Measurements from ENCODE around the gene FTO. TPM values are rescaled to one million over a fixed set of nuclear protein-coding genes. Genes with fewer than 3 reads are reported as not detected.
"Not testable (repeated sequence)": the region's sequence is repeated elsewhere in the genome, so short reads cannot be mapped to it uniquely, and the experiment has no call there.

Gene FTO
- total RNA-seq = 119 TPM

- DNase-seq = peak; percentile 100
These were observed at the start of gene FTO, which contains the start of gene RPGRIP1L for GRCh38 chr16:53703590-53704444. TSS of gene FTO (plus strand) at chr16:53704156. TSS of gene RPGRIP1L (minus strand) at chr16:53703859. CDS start at chr16:53700723, 3,136 bp downstream.

GRCh38 chr16:53654946-53655345 lies 49.0 kb upstream of the FTO start:
- DNase-seq = no peak

GRCh38 chr16:53662072-53662471 lies 41.9 kb upstream of the FTO start:
- no peak for DNase-seq

GRCh38 chr16:53664724-53665345 lies 39.1 kb upstream of the FTO start:
- peak; percentile 11 for DNase-seq

GRCh38 chr16:53666786-53667415 lies 37.1 kb upstream of the FTO start:
- no peak for DNase-seq

GRCh38 chr16:53668869-53669268 lies 35.1 kb upstream of the FTO start:
- DNase-seq = no peak

- no peak for DNase-seq
These were observed 31.5 kb upstream of the FTO start for GRCh38 chr16:53672461-53672860.

GRCh38 chr16:53673189-53673588 lies 30.8 kb upstream of the FTO start:
- DNase-seq = no peak

GRCh38 chr16:53678155-53678554 lies 25.8 kb upstream of the FTO start:
- DNase-seq = no peak

GRCh38 chr16:53678756-53679343 lies 25.1 kb upstream of the FTO start:
- DNase-seq = no peak

GRCh38 chr16:53680756-53681155 lies 23.2 kb upstream of the FTO start:
- no peak for DNase-seq

GRCh38 chr16:53681354-53681753 lies 22.6 kb upstream of the FTO start:
- no peak for DNase-seq

GRCh38 chr16:53685334-53685733 lies 18.6 kb upstream of the FTO start:
- DNase-seq = not testable (repeated sequence)

GRCh38 chr16:53686710-53687109 lies 17.2 kb upstream of the FTO start:
- no peak for DNase-seq

GRCh38 chr16:53689636-53690035 lies 14.3 kb upstream of the FTO start:
- DNase-seq = no peak

- DNase-seq = no peak
These were observed 13.2 kb upstream of the FTO start for GRCh38 chr16:53690771-53691170.

- no peak for DNase-seq
These were observed 11.8 kb upstream of the FTO start for GRCh38 chr16:53692146-53692545.

- DNase-seq = no peak
These were observed 10.6 kb upstream of the FTO start for GRCh38 chr16:53693320-53693719.

GRCh38 chr16:53695070-53695469 lies 8.9 kb upstream of the FTO start:
- DNase-seq = no peak

- DNase-seq = not testable (repeated sequence)
These were observed 5.7 kb upstream of the FTO start for GRCh38 chr16:53698271-53698670.

- no peak for DNase-seq
These were observed 473 bp downstream of the FTO start for GRCh38 chr16:53704445-53704813.

GRCh38 chr16:53707671-53708070 lies 3.7 kb downstream of the FTO start:
- no peak for DNase-seq

- no peak for DNase-seq
These were observed 4.5 kb downstream of the FTO start for GRCh38 chr16:53708490-53708889.

All from tongue (tissue), 2 donors.